HEK293 (cell line): ENCODE results near the gene CACNA1F.

Experiments used
- CTCF ChIA-PET: fragments of 350-600 bp; formaldehyde crosslinking; extraction: SDS; loops from one replicate; lab custom pipeline; 2021; ENCODE audit warnings: antibody characterized with exemption; lab: Yijun Ruan, JAX
- POLR2A ChIA-PET: fragments of 300-600 bp; formaldehyde crosslinking; extraction: SDS; loops from one replicate; lab custom pipeline; 2020; ENCODE audit warnings: antibody characterized with exemption, inconsistent platforms; lab: Yijun Ruan, JAX
- H3K27ac ChIP-seq: fragments of 200-500 bp; sonication (Bioruptor generic); 2 replicates; pipeline ENCODE4 v1.5.1; 2014; ENCODE audit warnings: low read depth, low read length, control low read depth, inconsistent platforms; ENCODE audit errors: extremely low read depth
- H3K36me3 ChIP-seq, 2 experiments: fragments of 200-500 bp in 1 of 2; sonication (Bioruptor generic) in 1 of 2; 1 replicate in 1 of 2; 2 replicates in 1 of 2; pipeline ENCODE4 v1.5.1; 2014 to 2017; ENCODE audit warnings: inconsistent platforms in 2 of 2, low read length in 2 of 2; ENCODE audit not compliant: control insufficient read depth in 2 of 2, insufficient read depth in 1 of 2
- H3K4me1 ChIP-seq: fragments of 200-500 bp; sonication (Bioruptor generic); 2 replicates; pipeline ENCODE4 v1.5.1; 2014; ENCODE audit warnings: mild to moderate bottlenecking, low read length, inconsistent platforms; ENCODE audit not compliant: control insufficient read depth, insufficient read depth
- H3K4me3 ChIP-seq: 2 replicates; pipeline ENCODE4 v1.5.1; 2011; ENCODE audit warnings: low read depth, mild to moderate bottlenecking, control low read depth, low read length, moderate library complexity
- H3K9me3 ChIP-seq: fragments of 200-500 bp; sonication (Bioruptor generic); 2 replicates; pipeline ENCODE4 v1.5.1; 2014; ENCODE audit warnings: low read depth, low read length, inconsistent platforms; ENCODE audit not compliant: control insufficient read depth, insufficient read depth
- GLIS1 ChIP-seq: fragments of 450-650 bp; formaldehyde crosslinking; IDR thresholded peaks from 2 replicates; pipeline ENCODE4 v1.5.1; 2016; ENCODE audit warnings: missing biosample characterization, missing genetic modification characterization
- GLIS2 ChIP-seq: fragments of 450-650 bp; formaldehyde crosslinking; IDR thresholded peaks from 2 replicates; pipeline ENCODE4 v1.5.1; 2016; ENCODE audit warnings: missing biosample characterization, missing genetic modification characterization
- KLF10 ChIP-seq: fragments of 450-650 bp; IDR thresholded peaks from 2 replicates; pipeline ENCODE4 v1.5.1; 2018; ENCODE audit warnings: missing biosample characterization, mild to moderate bottlenecking, missing genetic modification characterization
- MYNN ChIP-seq: fragments of 450-650 bp; formaldehyde crosslinking; IDR thresholded peaks from 2 replicates; pipeline ENCODE4 v1.5.1; 2016; ENCODE audit warnings: missing biosample characterization, missing genetic modification characterization, borderline replicate concordance
- SP7 ChIP-seq: fragments of 450-650 bp; formaldehyde crosslinking; IDR thresholded peaks from 2 replicates; pipeline ENCODE4 v1.5.1; 2016; ENCODE audit warnings: missing biosample characterization, missing genetic modification characterization
- ZBTB20 ChIP-seq: fragments of 450-650 bp; formaldehyde crosslinking; IDR thresholded peaks from 2 replicates; pipeline ENCODE4 v1.5.1; 2016; ENCODE audit warnings: missing biosample characterization, missing genetic modification characterization
- ZBTB8A ChIP-seq: fragments of 450-650 bp; formaldehyde crosslinking; IDR thresholded peaks from 2 replicates; pipeline ENCODE4 v1.5.1; 2016; ENCODE audit warnings: missing biosample characterization, missing genetic modification characterization
- ZFP3 ChIP-seq: fragments of 450-650 bp; formaldehyde crosslinking; IDR thresholded peaks from 2 replicates; pipeline ENCODE4 v1.5.1; 2016; ENCODE audit warnings: low read depth, missing biosample characterization, missing genetic modification characterization
- ZNF16 ChIP-seq: fragments of 450-650 bp; formaldehyde crosslinking; IDR thresholded peaks from 2 replicates; pipeline ENCODE4 v1.5.1; 2016; ENCODE audit warnings: low read depth, missing biosample characterization, missing genetic modification characterization
- ZNF335 ChIP-seq: fragments of 450-650 bp; formaldehyde crosslinking; conservative IDR thresholded peaks from 2 replicates; pipeline ENCODE4 v1.5.1; 2016; ENCODE audit warnings: missing biosample characterization, missing genetic modification characterization
- ZNF366 ChIP-seq: fragments of 450-650 bp; formaldehyde crosslinking; conservative IDR thresholded peaks from 2 replicates; pipeline ENCODE4 v1.5.1; 2016; ENCODE audit warnings: missing biosample characterization, missing genetic modification characterization
- ZNF600 ChIP-seq: fragments of 450-650 bp; formaldehyde crosslinking; IDR thresholded peaks from 2 replicates; pipeline ENCODE4 v1.5.1; 2016; ENCODE audit warnings: missing biosample characterization, missing genetic modification characterization
- ZNF654 ChIP-seq: fragments of 450-650 bp; formaldehyde crosslinking; IDR thresholded peaks from 2 replicates; pipeline ENCODE4 v1.5.1; 2016; ENCODE audit warnings: low read depth, missing biosample characterization, missing genetic modification characterization
- ZNF768 ChIP-seq: fragments of 450-650 bp; formaldehyde crosslinking; IDR thresholded peaks from 2 replicates; pipeline ENCODE4 v1.5.1; 2018; ENCODE audit warnings: missing biosample characterization, mild to moderate bottlenecking, missing genetic modification characterization
- TF ChIP-seq, protein P1 (sequence below): fragments of 450-650 bp; formaldehyde crosslinking; IDR thresholded peaks from 2 replicates; pipeline ENCODE4 v1.5.1; 2017; ENCODE audit warnings: missing biosample characterization, missing genetic modification characterization
- TF ChIP-seq, protein P2 (sequence below): fragments of 450-650 bp; formaldehyde crosslinking; IDR thresholded peaks from 2 replicates; pipeline ENCODE4 v1.5.1; 2016; ENCODE audit warnings: missing biosample characterization, missing genetic modification characterization, borderline replicate concordance
- TF ChIP-seq, protein P3 (sequence below): fragments of 450-650 bp; formaldehyde crosslinking; IDR thresholded peaks from 2 replicates; pipeline ENCODE4 v1.5.1; 2016; ENCODE audit warnings: missing biosample characterization, missing genetic modification characterization
- TF ChIP-seq, protein P4 (sequence below): fragments of 450-650 bp; formaldehyde crosslinking; IDR thresholded peaks from 2 replicates; pipeline ENCODE4 v1.5.1; 2016; ENCODE audit warnings: missing biosample characterization, missing genetic modification characterization
- TF ChIP-seq, protein P5 (sequence below): fragments of 450-650 bp; formaldehyde crosslinking; IDR thresholded peaks from 2 replicates; pipeline ENCODE4 v1.5.1; 2016; ENCODE audit warnings: missing biosample characterization, missing genetic modification characterization
- TF ChIP-seq, protein P6 (sequence below): fragments of 450-650 bp; formaldehyde crosslinking; IDR thresholded peaks from 2 replicates; pipeline ENCODE4 v1.5.1; 2016; ENCODE audit warnings: missing biosample characterization, missing genetic modification characterization

The CACNA1F gene

DNA sequence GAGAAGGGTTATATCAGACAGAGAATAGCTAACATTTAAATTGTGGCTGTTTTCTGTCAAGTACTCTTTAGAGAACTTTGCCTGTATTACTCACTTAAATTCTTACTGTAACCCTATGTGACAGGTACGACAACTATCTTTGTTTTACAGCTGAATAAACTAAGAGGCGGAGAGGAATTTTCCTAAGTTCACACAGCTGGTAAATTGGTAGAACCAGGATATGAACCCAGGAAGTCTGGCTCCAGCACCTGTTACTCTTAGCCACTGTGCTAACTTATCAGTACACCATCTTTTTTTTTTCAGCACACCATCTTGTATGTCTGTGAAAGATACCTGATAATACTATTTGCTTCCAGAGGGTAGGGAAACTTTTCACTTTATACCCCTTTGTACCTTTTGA lies 31.1 kb downstream of the CACNA1F start (continued):
- no peak for TF ChIP-seq ZNF654 (tag by site-specific recombination)

DNA sequence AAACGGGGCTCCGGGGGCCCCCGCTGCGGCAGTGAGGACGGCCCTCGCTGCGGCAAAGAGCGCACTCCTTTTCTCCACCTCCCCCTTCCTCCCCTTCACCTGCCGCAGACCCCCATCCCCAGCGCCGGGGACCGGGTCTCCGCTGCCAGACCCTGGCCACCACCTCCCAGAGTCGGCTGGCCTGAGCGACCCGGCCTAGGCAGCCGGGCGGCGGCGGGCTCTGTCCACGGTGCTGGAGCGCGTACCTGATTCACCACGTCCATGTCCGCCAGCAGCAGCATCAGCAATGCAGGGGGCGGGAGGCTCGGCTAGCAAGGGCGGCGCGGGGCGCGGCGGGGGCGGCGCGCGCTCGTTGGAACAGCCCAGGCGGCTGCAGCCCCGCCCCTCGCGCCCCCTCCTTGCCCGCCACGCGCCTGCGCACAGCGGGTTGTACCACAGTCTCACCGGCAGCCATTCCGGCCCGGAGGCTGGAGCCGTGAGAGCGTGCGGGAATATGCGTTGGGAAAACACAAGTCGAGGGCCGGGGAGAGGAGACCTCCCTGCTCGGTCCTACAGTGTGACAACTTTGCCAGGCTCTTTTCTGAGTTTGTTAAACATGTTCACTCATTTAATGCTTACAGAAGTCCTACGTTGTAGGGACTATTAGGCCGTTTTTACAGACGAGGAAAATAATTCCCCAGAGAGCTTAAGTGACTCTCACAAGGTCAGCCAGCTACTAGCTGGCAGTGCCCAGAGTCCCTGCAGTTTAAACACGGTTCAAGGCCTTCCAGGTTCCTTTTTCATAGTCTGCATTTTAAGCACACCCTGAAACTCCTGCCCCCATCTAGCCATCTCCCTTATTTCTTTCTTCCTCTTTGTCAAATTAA lies 33.0 kb downstream of the CACNA1F start, which contains the start of gene SYP:
SYP (minus strand) TSS at position 288 of the 866 bp plus-strand sequence; CDS start at position 281, 7 bp downstream.
- no peaks in the 10 kb centered on the region for H3K36me3 ChIP-seq
- peak within 1 kb of the TSS; percentile 39; the same call in 1 of the 2 replicates for H3K27ac ChIP-seq
- H3K9me3 ChIP-seq, result no peaks in the 10 kb centered on the region
- peak within 1 kb of the TSS; percentile 28 for H3K4me3 ChIP-seq
- POLR2A ChIA-PET, result interaction anchor here (0.6 to 1.0 kb wide), 4 partner anchors 9 to 63 kb away, joined by 3 to 4 read pairs (median 4); no protein-coding TSS in a partner anchor
- no peaks in the 10 kb centered on the region for H3K4me1 ChIP-seq
- CTCF ChIA-PET, result no interaction called here
- TF ChIP-seq ZNF600 (tag by site-specific recombination), result peak; percentile 77
- no peak for TF ChIP-seq MYNN
- peak; percentile 60; the same call in 1 of the 2 replicates for TF ChIP-seq ZBTB20 (tag by site-specific recombination)
- no peak for TF ChIP-seq ZNF16
- TF ChIP-seq, protein P1, sequence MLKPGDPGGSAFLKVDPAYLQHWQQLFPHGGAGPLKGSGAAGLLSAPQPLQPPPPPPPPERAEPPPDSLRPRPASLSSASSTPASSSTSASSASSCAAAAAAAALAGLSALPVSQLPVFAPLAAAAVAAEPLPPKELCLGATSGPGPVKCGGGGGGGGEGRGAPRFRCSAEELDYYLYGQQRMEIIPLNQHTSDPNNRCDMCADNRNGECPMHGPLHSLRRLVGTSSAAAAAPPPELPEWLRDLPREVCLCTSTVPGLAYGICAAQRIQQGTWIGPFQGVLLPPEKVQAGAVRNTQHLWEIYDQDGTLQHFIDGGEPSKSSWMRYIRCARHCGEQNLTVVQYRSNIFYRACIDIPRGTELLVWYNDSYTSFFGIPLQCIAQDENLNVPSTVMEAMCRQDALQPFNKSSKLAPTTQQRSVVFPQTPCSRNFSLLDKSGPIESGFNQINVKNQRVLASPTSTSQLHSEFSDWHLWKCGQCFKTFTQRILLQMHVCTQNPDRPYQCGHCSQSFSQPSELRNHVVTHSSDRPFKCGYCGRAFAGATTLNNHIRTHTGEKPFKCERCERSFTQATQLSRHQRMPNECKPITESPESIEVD (tag by site-specific recombination), result no peak
- peak; percentile 97 for TF ChIP-seq KLF10 (tag by site-specific recombination)
- TF ChIP-seq, protein P2, sequence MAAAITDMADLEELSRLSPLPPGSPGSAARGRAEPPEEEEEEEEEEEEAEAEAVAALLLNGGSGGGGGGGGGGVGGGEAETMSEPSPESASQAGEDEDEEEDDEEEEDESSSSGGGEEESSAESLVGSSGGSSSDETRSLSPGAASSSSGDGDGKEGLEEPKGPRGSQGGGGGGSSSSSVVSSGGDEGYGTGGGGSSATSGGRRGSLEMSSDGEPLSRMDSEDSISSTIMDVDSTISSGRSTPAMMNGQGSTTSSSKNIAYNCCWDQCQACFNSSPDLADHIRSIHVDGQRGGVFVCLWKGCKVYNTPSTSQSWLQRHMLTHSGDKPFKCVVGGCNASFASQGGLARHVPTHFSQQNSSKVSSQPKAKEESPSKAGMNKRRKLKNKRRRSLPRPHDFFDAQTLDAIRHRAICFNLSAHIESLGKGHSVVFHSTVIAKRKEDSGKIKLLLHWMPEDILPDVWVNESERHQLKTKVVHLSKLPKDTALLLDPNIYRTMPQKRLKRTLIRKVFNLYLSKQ (tag by site-specific recombination), result no peak
- peak; percentile 72 for TF ChIP-seq GLIS1 (tag by site-specific recombination)
- peak; percentile 77 for TF ChIP-seq GLIS2
- peak; percentile 56 for TF ChIP-seq ZNF335 (tag by site-specific recombination)
- 0 out of 2 replicates have a peak, but pooled peaks have one; percentile 31 for TF ChIP-seq ZBTB8A
- no peak for TF ChIP-seq ZNF366
- TF ChIP-seq, protein P3, sequence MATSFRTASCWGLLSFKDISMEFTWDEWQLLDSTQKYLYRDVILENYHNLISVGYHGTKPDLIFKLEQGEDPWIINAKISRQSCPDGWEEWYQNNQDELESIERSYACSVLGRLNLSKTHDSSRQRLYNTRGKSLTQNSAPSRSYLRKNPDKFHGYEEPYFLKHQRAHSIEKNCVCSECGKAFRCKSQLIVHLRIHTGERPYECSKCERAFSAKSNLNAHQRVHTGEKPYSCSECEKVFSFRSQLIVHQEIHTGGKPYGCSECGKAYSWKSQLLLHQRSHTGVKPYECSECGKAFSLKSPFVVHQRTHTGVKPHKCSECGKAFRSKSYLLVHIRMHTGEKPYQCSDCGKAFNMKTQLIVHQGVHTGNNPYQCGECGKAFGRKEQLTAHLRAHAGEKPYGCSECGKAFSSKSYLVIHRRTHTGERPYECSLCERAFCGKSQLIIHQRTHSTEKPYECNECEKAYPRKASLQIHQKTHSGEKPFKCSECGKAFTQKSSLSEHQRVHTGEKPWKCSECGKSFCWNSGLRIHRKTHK (tag by site-specific recombination), result no peak
- no peak for TF ChIP-seq ZFP3 (tag by site-specific recombination)
- no peak for TF ChIP-seq ZNF768 (tag by site-specific recombination)
- TF ChIP-seq, protein P4, sequence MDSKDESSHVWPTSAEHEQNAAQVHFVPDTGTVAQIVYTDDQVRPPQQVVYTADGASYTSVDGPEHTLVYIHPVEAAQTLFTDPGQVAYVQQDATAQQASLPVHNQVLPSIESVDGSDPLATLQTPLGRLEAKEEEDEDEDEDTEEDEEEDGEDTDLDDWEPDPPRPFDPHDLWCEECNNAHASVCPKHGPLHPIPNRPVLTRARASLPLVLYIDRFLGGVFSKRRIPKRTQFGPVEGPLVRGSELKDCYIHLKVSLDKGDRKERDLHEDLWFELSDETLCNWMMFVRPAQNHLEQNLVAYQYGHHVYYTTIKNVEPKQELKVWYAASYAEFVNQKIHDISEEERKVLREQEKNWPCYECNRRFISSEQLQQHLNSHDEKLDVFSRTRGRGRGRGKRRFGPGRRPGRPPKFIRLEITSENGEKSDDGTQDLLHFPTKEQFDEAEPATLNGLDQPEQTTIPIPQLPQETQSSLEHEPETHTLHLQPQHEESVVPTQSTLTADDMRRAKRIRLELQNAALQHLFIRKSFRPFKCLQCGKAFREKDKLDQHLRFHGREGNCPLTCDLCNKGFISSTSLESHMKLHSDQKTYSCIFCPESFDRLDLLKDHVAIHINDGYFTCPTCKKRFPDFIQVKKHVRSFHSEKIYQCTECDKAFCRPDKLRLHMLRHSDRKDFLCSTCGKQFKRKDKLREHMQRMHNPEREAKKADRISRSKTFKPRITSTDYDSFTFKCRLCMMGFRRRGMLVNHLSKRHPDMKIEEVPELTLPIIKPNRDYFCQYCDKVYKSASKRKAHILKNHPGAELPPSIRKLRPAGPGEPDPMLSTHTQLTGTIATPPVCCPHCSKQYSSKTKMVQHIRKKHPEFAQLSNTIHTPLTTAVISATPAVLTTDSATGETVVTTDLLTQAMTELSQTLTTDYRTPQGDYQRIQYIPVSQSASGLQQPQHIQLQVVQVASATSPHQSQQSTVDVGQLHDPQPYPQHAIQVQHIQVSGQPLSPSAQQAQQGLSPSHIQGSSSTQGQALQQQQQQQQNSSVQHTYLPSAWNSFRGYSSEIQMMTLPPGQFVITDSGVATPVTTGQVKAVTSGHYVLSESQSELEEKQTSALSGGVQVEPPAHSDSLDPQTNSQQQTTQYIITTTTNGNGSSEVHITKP (tag by site-specific recombination), result peak; percentile 74
- TF ChIP-seq SP7 (tag by site-specific recombination), result 0 out of 2 replicates have a peak, but pooled peaks have one; percentile 25
- TF ChIP-seq, protein P5, sequence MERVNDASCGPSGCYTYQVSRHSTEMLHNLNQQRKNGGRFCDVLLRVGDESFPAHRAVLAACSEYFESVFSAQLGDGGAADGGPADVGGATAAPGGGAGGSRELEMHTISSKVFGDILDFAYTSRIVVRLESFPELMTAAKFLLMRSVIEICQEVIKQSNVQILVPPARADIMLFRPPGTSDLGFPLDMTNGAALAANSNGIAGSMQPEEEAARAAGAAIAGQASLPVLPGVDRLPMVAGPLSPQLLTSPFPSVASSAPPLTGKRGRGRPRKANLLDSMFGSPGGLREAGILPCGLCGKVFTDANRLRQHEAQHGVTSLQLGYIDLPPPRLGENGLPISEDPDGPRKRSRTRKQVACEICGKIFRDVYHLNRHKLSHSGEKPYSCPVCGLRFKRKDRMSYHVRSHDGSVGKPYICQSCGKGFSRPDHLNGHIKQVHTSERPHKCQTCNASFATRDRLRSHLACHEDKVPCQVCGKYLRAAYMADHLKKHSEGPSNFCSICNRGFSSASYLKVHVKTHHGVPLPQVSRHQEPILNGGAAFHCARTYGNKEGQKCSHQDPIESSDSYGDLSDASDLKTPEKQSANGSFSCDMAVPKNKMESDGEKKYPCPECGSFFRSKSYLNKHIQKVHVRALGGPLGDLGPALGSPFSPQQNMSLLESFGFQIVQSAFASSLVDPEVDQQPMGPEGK (tag by site-specific recombination), result peak; percentile 50
- TF ChIP-seq, protein P6, sequence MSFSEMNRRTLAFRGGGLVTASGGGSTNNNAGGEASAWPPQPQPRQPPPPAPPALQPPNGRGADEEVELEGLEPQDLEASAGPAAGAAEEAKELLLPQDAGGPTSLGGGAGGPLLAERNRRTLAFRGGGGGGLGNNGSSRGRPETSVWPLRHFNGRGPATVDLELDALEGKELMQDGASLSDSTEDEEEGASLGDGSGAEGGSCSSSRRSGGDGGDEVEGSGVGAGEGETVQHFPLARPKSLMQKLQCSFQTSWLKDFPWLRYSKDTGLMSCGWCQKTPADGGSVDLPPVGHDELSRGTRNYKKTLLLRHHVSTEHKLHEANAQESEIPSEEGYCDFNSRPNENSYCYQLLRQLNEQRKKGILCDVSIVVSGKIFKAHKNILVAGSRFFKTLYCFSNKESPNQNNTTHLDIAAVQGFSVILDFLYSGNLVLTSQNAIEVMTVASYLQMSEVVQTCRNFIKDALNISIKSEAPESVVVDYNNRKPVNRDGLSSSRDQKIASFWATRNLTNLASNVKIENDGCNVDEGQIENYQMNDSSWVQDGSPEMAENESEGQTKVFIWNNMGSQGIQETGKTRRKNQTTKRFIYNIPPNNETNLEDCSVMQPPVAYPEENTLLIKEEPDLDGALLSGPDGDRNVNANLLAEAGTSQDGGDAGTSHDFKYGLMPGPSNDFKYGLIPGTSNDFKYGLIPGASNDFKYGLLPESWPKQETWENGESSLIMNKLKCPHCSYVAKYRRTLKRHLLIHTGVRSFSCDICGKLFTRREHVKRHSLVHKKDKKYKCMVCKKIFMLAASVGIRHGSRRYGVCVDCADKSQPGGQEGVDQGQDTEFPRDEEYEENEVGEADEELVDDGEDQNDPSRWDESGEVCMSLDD (tag by site-specific recombination), result peak; percentile 30; the same call in 1 of the 2 replicates
